Liver (tissue), 9 donors: ENCODE data around the gene RAD23B. TPM values are rescaled to one million over a fixed set of nuclear protein-coding genes. Genes with fewer than 3 reads are reported as not detected.

Source experiments
- DNase-seq: peaks from one replicate; pipeline ENCODE4 v3.0.0-alpha.2; 2017; ENCODE audit warnings: low spot score
- H3K27ac ChIP-seq, 2 donors: one replicate each; pipeline ENCODE4 v1.7.0; 2013; ENCODE audit warnings: inconsistent platforms in 2 of 2, low read length in 2 of 2, control low read depth in 1 of 2, low read depth in 1 of 2, mild to moderate bottlenecking in 1 of 2
- H3K27me3 ChIP-seq, 4 donors: one replicate each; pipeline versions ENCODE4 v1.6.1 to v1.7.0; 2013; ENCODE audit warnings: low read length in 3 of 4, inconsistent platforms in 1 of 4, mild to moderate bottlenecking in 1 of 4, moderate library complexity in 1 of 4; ENCODE audit not compliant: control insufficient read depth in 4 of 4, insufficient read depth in 4 of 4
- H3K36me3 ChIP-seq, 4 donors: one replicate each; pipeline versions ENCODE4 v1.6.1 to v1.7.0; 2013; ENCODE audit warnings: low read length in 3 of 4, mild to moderate bottlenecking in 3 of 4, low read depth in 1 of 4, moderate library complexity in 1 of 4; ENCODE audit not compliant: control insufficient read depth in 4 of 4, insufficient read depth in 3 of 4
- H3K4me1 ChIP-seq, 4 donors: one replicate each; pipeline versions ENCODE4 v1.6.1 to v1.7.0; 2013; ENCODE audit warnings: low read length in 3 of 4, mild to moderate bottlenecking in 3 of 4, moderate library complexity in 1 of 4; ENCODE audit not compliant: control insufficient read depth in 4 of 4, insufficient read depth in 4 of 4
- H3K4me3 ChIP-seq, 3 donors: one replicate each; pipeline versions ENCODE4 v1.6.1 to v1.7.0; 2013; ENCODE audit warnings: low read length in 3 of 3, control low read depth in 1 of 3, low read depth in 1 of 3, mild to moderate bottlenecking in 1 of 3
- H3K9ac ChIP-seq, 2 donors: one replicate each; pipeline ENCODE4 v1.7.0; 2013; ENCODE audit warnings: low read length in 2 of 2, mild to moderate bottlenecking in 2 of 2, moderate library complexity in 2 of 2, control low read depth in 1 of 2, low read depth in 1 of 2
- H3K9me3 ChIP-seq, 4 donors: one replicate each; pipeline versions ENCODE4 v1.6.1 to v1.7.0; 2013; ENCODE audit warnings: low read length in 3 of 4; ENCODE audit not compliant: control insufficient read depth in 4 of 4
- EGR1 ChIP-seq, 2 donors: IDR thresholded peaks; 2 replicates each; pipeline ENCODE4 v1.6.1; 2016 to 2018; ENCODE audit warnings: antibody characterized with exemption in 2 of 2, low read depth in 2 of 2
- FOXA1 ChIP-seq: IDR thresholded peaks from 2 replicates; pipeline ENCODE4 v1.6.1; 2016; ENCODE audit warnings: antibody characterized with exemption
- FOXA2 ChIP-seq: IDR thresholded peaks from 2 replicates; pipeline ENCODE4 v1.6.1; 2016; ENCODE audit warnings: antibody characterized with exemption
- GABPA ChIP-seq, 2 donors: IDR thresholded peaks in 1 of 2; conservative IDR thresholded peaks in 1 of 2; 2 replicates each; pipeline ENCODE4 v1.6.1; 2016; ENCODE audit warnings: antibody characterized with exemption in 2 of 2, mild to moderate bottlenecking in 1 of 2, moderate library complexity in 1 of 2
- HNF4G ChIP-seq: IDR thresholded peaks from 2 replicates; pipeline ENCODE4 v1.6.1; 2016; ENCODE audit warnings: antibody characterized with exemption
- JUND ChIP-seq, 2 donors: IDR thresholded peaks; 2 replicates each; pipeline ENCODE4 v1.6.1; 2016; ENCODE audit warnings: antibody characterized with exemption in 2 of 2
- MAX ChIP-seq: IDR thresholded peaks from 2 replicates; pipeline ENCODE4 v1.6.1; 2016; ENCODE audit warnings: antibody characterized with exemption
- RAD21 ChIP-seq, 2 donors: IDR thresholded peaks; 2 replicates each; pipeline ENCODE4 v1.6.1; 2016; ENCODE audit warnings: antibody characterized with exemption in 2 of 2, mild to moderate bottlenecking in 2 of 2
- RXRA ChIP-seq, 2 donors: IDR thresholded peaks; 2 replicates each; pipeline ENCODE4 v1.6.1; 2017 to 2018; ENCODE audit warnings: antibody characterized with exemption in 2 of 2, mild to moderate bottlenecking in 1 of 2
- SP1 ChIP-seq: IDR thresholded peaks from 2 replicates; pipeline ENCODE4 v1.6.1; 2018; ENCODE audit warnings: antibody characterized with exemption, mild to moderate bottlenecking
- TAF1 ChIP-seq: conservative IDR thresholded peaks from 2 replicates; pipeline ENCODE4 v1.6.1; 2016; ENCODE audit warnings: antibody characterized with exemption, mild to moderate bottlenecking
- YY1 ChIP-seq: IDR thresholded peaks from 2 replicates; pipeline ENCODE4 v1.6.1; 2016; ENCODE audit warnings: antibody characterized with exemption, mild to moderate bottlenecking
- WGBS: extraction: QIAGEN DNeasy Blood & Tissue Kit; methylation state at CpG from one replicate; pipeline ENCODE4 v1.1.7; 2013; 5-methylcytosine and 5-hydroxymethylcytosine counted together
- polyA plus RNA-seq, 2 donors: library from polyadenylated mRNA; stranded (reverse) in 1 of 2; unstranded in 1 of 2; fragments of 200-250 nt in 1 of 2; fragments of >200 nt in 1 of 2; fragmentation: Nextera tagmentation in 1 of 2; extraction: Ambion mirVana in 1 of 2; gene quantifications; one replicate each; pipeline versions ENCODE4 v1.2.1 to v1.2.3, GENCODE V29; 2013 to 2015
- total RNA-seq, 2 donors: library from RNA; depleted of rRNA; stranded (reverse); fragments of >200 nt; gene quantifications; one replicate each; pipeline ENCODE4 v1.2.3, GENCODE V29; 2014
- TF ChIP-seq, protein P1 (sequence below): IDR thresholded peaks from 2 replicates; pipeline ENCODE4 v1.6.1; 2016; ENCODE audit warnings: antibody characterized with exemption, mild to moderate bottlenecking
- TF ChIP-seq, protein P2 (sequence below): IDR thresholded peaks from 2 replicates; pipeline ENCODE4 v1.6.1; 2016; ENCODE audit warnings: antibody characterized with exemption
- TF ChIP-seq, protein P3 (sequence below): fragments of 150-350 bp; IDR thresholded peaks from 2 replicates; pipeline ENCODE4 v1.5.1; 2017; ENCODE audit warnings: improper control_type of control experiment, low read depth, low read length; ENCODE audit not compliant: missing input control
- TF ChIP-seq, protein P4 (sequence below): IDR thresholded peaks from 2 replicates; pipeline ENCODE4 v1.6.1; 2016; ENCODE audit warnings: antibody characterized with exemption
- donor health status: healthy.
- donor health status: healthy.
- donor health status: healthy.
- donor health status: healthy.
- donor health status: healthy.

RAD23B gene
- total and polyA plus RNA-seq, 4 donors = 13.6 to 101 (median 61.6) TPM

DNA sequence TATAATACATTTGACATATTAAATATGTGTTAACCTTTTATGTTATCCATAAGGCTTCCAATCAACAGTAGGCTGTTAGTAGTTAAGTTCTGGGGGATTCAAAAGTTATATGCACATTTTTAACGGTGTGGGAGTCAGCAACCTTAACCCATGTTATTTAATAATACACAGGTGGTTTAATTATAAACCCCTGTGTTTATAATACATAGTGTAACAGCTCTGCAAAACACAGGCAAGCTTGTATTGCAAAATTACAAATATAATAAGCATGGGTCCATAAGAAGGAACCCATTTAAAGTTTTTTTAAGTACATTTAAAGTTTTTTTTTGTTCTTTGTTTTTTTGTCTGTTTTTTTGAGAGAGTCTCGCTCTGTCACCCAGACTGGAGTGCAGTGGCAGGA lies 14.5 kb upstream of the RAD23B start:
- peaks cover 0 to 3% (median under 1%) of the 10 kb centered on the region in 4 donors for H3K9me3 ChIP-seq
- WGBS = 40% methylated on average over 2 of the region's 2 CpGs
- no peak overlapping the region for H3K4me3 ChIP-seq
- peaks cover 15 to 30% (median 24%) of the 10 kb centered on the region in 4 donors for H3K4me1 ChIP-seq
- H3K27me3 ChIP-seq = no peaks in the 10 kb centered on the region
- no peaks in the 10 kb centered on the region for H3K36me3 ChIP-seq
- H3K9ac ChIP-seq = peak overlapping the region in 1 of 2 donors; percentile 52
- TF ChIP-seq FOXA2 (peak; percentile 19), SP1 (peak; percentile 9), YY1 (peak; percentile 34), RXRA (IDR thresholded peaks at IDR 0.05) (peak in 1 of 2 donors; percentile 30), RAD21 (IDR thresholded peaks at IDR 0.05) (no peak), TAF1 (no peak)
- H3K27ac ChIP-seq = peak overlapping the region; percentile 70 to 80
- DNase-seq = no peak

DNA sequence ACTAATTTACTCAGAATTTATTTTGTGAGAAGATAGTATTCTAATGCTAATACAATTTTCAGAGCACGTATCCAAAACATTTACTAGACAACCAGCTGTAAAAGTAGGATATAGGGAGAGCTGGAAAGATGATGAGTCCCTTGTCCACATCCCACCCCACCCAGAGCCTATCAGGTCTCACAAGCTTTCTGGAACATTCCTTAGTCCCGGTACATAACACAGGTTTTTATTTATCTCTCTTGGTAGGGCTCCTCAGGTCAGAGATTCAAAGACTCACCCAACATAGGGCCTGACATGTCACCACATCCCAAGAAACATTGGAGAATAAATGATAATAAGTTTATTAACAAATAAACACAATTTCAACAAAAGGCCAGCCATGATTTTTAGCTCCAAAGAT lies 13.8 kb upstream of the RAD23B start:
- TF ChIP-seq FOXA2 (no peak), GABPA (IDR thresholded peaks at IDR 0.05 in 1 of 2, conservative IDR thresholded peaks at IDR 0.05 in 1 of 2) (no peak), MAX (no peak), HNF4G (no peak), FOXA1 (no peak), RAD21 (IDR thresholded peaks at IDR 0.05) (no peak), JUND (IDR thresholded peaks at IDR 0.05) (no peak), SP1 (no peak)
- TF ChIP-seq, protein P1, sequence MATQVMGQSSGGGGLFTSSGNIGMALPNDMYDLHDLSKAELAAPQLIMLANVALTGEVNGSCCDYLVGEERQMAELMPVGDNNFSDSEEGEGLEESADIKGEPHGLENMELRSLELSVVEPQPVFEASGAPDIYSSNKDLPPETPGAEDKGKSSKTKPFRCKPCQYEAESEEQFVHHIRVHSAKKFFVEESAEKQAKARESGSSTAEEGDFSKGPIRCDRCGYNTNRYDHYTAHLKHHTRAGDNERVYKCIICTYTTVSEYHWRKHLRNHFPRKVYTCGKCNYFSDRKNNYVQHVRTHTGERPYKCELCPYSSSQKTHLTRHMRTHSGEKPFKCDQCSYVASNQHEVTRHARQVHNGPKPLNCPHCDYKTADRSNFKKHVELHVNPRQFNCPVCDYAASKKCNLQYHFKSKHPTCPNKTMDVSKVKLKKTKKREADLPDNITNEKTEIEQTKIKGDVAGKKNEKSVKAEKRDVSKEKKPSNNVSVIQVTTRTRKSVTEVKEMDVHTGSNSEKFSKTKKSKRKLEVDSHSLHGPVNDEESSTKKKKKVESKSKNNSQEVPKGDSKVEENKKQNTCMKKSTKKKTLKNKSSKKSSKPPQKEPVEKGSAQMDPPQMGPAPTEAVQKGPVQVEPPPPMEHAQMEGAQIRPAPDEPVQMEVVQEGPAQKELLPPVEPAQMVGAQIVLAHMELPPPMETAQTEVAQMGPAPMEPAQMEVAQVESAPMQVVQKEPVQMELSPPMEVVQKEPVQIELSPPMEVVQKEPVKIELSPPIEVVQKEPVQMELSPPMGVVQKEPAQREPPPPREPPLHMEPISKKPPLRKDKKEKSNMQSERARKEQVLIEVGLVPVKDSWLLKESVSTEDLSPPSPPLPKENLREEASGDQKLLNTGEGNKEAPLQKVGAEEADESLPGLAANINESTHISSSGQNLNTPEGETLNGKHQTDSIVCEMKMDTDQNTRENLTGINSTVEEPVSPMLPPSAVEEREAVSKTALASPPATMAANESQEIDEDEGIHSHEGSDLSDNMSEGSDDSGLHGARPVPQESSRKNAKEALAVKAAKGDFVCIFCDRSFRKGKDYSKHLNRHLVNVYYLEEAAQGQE = no peak
- TF ChIP-seq, protein P2, sequence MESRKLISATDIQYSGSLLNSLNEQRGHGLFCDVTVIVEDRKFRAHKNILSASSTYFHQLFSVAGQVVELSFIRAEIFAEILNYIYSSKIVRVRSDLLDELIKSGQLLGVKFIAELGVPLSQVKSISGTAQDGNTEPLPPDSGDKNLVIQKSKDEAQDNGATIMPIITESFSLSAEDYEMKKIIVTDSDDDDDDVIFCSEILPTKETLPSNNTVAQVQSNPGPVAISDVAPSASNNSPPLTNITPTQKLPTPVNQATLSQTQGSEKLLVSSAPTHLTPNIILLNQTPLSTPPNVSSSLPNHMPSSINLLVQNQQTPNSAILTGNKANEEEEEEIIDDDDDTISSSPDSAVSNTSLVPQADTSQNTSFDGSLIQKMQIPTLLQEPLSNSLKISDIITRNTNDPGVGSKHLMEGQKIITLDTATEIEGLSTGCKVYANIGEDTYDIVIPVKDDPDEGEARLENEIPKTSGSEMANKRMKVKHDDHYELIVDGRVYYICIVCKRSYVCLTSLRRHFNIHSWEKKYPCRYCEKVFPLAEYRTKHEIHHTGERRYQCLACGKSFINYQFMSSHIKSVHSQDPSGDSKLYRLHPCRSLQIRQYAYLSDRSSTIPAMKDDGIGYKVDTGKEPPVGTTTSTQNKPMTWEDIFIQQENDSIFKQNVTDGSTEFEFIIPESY = no peak
- Histone ChIP-seq H3K36me3 (no peaks in the 10 kb centered on the region), H3K4me3 (no peak overlapping the region), H3K9me3 (peaks cover 0 to 3% (median under 1%) of the 10 kb centered on the region in 4 donors), H3K9ac (peak overlapping the region in 1 of 2 donors; percentile 15), H3K4me1 (peaks cover 15 to 34% (median 27%) of the 10 kb centered on the region in 4 donors), H3K27me3 (no peaks in the 10 kb centered on the region), H3K27ac (peak overlapping the region; percentile 70 to 80)
- WGBS = 38% methylated on average over 2 of the region's 2 CpGs
- DNase-seq = no peak

- H3K4me3 ChIP-seq = peak overlapping the region in 1 of 3 donors; percentile 15
- TF ChIP-seq EGR1 (IDR thresholded peaks at IDR 0.05; ENCODE audit: low read depth in 2 of 2) (peak in 1 of 2 donors; percentile 22), SP1 (peak; percentile 89), GABPA (IDR thresholded peaks at IDR 0.05 in 1 of 2, conservative IDR thresholded peaks at IDR 0.05 in 1 of 2) (no peak), RXRA (IDR thresholded peaks at IDR 0.05) (peak; percentile 79 to 81), RAD21 (IDR thresholded peaks at IDR 0.05) (peak in 1 of 2 donors; percentile 37), JUND (IDR thresholded peaks at IDR 0.05) (peak in 1 of 2 donors; percentile 58), FOXA2 (peak; percentile 54), YY1 (peak; percentile 72), FOXA1 (no peak), HNF4G (no peak)
- TF ChIP-seq, protein P3, sequence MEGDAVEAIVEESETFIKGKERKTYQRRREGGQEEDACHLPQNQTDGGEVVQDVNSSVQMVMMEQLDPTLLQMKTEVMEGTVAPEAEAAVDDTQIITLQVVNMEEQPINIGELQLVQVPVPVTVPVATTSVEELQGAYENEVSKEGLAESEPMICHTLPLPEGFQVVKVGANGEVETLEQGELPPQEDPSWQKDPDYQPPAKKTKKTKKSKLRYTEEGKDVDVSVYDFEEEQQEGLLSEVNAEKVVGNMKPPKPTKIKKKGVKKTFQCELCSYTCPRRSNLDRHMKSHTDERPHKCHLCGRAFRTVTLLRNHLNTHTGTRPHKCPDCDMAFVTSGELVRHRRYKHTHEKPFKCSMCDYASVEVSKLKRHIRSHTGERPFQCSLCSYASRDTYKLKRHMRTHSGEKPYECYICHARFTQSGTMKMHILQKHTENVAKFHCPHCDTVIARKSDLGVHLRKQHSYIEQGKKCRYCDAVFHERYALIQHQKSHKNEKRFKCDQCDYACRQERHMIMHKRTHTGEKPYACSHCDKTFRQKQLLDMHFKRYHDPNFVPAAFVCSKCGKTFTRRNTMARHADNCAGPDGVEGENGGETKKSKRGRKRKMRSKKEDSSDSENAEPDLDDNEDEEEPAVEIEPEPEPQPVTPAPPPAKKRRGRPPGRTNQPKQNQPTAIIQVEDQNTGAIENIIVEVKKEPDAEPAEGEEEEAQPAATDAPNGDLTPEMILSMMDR = no peak
- TF ChIP-seq, protein P2 = peak; percentile 60
- TF ChIP-seq, protein P4, sequence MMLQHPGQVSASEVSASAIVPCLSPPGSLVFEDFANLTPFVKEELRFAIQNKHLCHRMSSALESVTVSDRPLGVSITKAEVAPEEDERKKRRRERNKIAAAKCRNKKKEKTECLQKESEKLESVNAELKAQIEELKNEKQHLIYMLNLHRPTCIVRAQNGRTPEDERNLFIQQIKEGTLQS = peak; percentile 6
Observed at GRCh38 chr9:107269681-107270080, 13.4 kb upstream of the RAD23B start.

More at GRCh38 chr9:107269681-107270080, 13.4 kb upstream of the RAD23B start:
- Histone ChIP-seq H3K9ac (peak overlapping the region in 1 of 2 donors; percentile 76), H3K36me3 (no peaks in the 10 kb centered on the region), H3K4me1 (peaks cover 15 to 34% (median 27%) of the 10 kb centered on the region in 4 donors), H3K9me3 (peaks cover 0 to 3% (median under 1%) of the 10 kb centered on the region in 4 donors), H3K27me3 (no peaks in the 10 kb centered on the region), H3K27ac (peak overlapping the region; percentile 70 to 80)
- WGBS = 43% methylated on average over 4 of the region's 4 CpGs
- no peak for DNase-seq
